ENCODE data around the gene FEN1. TPM values are rescaled to one million over a fixed set of nuclear protein-coding genes. Genes with fewer than 3 reads are reported as not detected.
A peak's percentile ranks its signal among the peaks of the same experiment; 100 is the strongest.

Gene FEN1
- total and polyA plus RNA-seq, 2 experiments from 2014 or later = 13.5 to 39.2 TPM

DNA sequence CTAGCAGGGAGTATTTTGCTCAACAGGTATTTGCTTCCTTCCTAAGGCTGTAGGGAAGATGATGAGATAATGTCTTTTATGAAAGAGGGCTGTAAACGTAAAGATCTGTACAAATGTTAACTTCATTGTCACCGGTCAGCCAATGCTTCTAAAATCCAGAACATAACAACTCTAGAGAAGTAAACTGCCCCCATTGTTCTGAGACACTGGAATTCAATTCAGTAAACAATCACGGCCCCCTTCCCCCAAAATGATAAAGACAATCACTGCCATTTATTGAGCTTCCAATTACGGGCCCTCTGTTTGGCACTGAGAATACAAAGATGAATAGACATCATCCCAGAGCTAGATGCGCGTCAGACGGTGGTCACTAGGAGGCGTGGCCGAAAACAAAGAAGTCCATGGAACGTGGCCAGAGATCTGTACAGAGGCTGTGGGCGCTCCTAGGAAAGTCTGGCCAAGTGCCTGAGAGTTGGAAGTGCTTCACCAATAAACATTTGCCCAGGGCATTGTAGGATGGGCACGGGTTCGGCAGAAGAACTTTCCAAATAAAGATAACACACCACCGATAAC, 888 bp upstream of the FEN1 start:
- no peak for TF ChIP-seq CTCF (IDR thresholded peaks at IDR 0.05; ENCODE audit: low read depth, low read length)
- Histone ChIP-seq H3K27me3 (no peaks in the 10 kb centered on the region), H3K36me3 (peaks cover 18% of the 10 kb centered on the region), H3K27ac (peak overlapping the region; percentile 91), H3K9me3 (ENCODE audit: low read depth) (no peaks in the 10 kb centered on the region), H3K4me1 (ENCODE audit: low read depth) (peaks cover 11% of the 10 kb centered on the region), H3K4me3 (peak overlapping the region; percentile 76)
- DNase-seq (ENCODE audit: low read depth in 1 of 2, low spot score in 1 of 2) = peak; percentile 84 to 96

DNA sequence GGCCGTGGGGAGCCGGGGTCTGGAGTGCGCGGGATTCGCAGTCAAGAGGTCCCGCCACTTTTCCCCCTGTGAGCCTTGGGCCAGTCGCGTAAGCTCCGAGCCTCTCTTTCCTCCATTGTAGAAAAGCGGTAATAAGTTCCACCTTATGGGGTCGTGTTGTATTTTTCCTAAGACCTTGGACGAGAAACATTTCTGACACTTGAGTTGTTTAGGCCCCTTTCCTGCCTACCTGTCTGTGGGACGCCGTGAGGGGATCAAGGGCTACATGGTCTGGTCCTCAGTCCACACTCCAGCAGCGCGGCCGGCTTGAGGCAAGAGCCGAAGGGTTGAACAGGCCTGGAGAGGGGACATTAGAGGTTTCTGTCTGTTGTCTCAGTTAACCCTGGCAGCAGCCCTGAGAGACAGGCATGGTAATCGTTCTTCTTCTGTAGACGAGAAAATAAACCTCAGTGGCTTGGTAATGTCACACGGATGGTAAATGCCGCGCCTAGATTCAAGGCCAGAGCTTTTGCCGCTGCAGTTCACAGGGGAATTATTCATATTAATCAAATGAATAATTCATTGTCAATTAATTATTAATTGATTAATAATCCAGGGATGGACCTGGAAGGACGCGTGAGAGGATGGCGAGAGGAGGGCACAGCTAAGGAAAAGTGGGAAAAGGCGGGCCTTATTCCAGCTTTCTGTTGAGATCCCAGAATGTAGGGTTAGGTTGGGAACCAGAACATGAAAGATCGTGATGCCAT, 545 bp downstream of the FEN1 start:
- Histone ChIP-seq H3K27me3 (no peaks in the 10 kb centered on the region), H3K4me1 (ENCODE audit: low read depth) (peaks cover 11% of the 10 kb centered on the region), H3K9me3 (ENCODE audit: low read depth) (no peaks in the 10 kb centered on the region), H3K4me3 (peak overlapping the region; percentile 76), H3K36me3 (peaks cover 13% of the 10 kb centered on the region), H3K27ac (peak overlapping the region; percentile 91)
- TF ChIP-seq CTCF (IDR thresholded peaks at IDR 0.05; ENCODE audit: low read depth, low read length) = no peak
- no peak for DNase-seq (ENCODE audit: low read depth in 1 of 2, low spot score in 1 of 2)

- DNase-seq (ENCODE audit: low read depth in 1 of 2, low spot score in 1 of 2) = no peak
- TF ChIP-seq CTCF (IDR thresholded peaks at IDR 0.05; ENCODE audit: low read depth, low read length) = no peak
- Histone ChIP-seq H3K9me3 (ENCODE audit: low read depth) (no peaks in the 10 kb centered on the region), H3K27me3 (no peaks in the 10 kb centered on the region), H3K27ac (no peak overlapping the region), H3K36me3 (peaks cover 12% of the 10 kb centered on the region), H3K4me1 (ENCODE audit: low read depth) (peaks cover 11% of the 10 kb centered on the region), H3K4me3 (peak overlapping the region; percentile 76)
Observed at GRCh38 chr11:61793829-61794204, 1.1 kb downstream of the FEN1 start.

DNA sequence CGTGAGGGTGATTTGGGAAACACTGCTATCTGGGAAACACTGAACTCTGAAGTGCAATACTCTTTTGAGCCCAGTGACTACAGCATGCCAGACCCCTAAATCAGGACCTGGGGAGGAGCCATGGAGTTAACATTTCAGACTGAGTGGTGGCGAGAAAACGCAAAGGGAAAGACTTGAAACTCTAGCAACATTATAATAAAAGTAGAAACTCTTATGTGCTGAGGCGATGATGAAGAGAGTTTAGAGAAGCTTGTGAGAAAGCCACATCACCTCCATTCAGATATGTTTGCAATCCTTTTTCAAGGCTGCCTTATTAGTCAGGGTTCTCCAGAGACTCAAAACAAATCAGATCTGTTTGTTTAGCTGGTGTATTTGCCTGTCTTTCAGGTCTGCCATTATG, 1.9 kb downstream of the FEN1 start:
- H3K4me3 ChIP-seq = no peak overlapping the region
- TF ChIP-seq CTCF (IDR thresholded peaks at IDR 0.05; ENCODE audit: low read depth, low read length) = no peak
- H3K36me3 ChIP-seq = peaks cover 4% of the 10 kb centered on the region
- no peaks in the 10 kb centered on the region for H3K9me3 ChIP-seq (ENCODE audit: low read depth)
- H3K4me1 ChIP-seq (ENCODE audit: low read depth) = peaks cover 11% of the 10 kb centered on the region
- no peak overlapping the region for H3K27ac ChIP-seq
- no peaks in the 10 kb centered on the region for H3K27me3 ChIP-seq
- no peak for DNase-seq (ENCODE audit: low read depth in 1 of 2, low spot score in 1 of 2)

DNA sequence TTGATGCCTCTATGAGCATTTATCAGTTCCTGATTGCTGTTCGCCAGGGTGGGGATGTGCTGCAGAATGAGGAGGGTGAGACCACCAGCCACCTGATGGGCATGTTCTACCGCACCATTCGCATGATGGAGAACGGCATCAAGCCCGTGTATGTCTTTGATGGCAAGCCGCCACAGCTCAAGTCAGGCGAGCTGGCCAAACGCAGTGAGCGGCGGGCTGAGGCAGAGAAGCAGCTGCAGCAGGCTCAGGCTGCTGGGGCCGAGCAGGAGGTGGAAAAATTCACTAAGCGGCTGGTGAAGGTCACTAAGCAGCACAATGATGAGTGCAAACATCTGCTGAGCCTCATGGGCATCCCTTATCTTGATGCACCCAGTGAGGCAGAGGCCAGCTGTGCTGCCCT, 2.7 kb downstream of the FEN1 start:
- no peak for TF ChIP-seq CTCF (IDR thresholded peaks at IDR 0.05; ENCODE audit: low read depth, low read length)
- no peaks in the 10 kb centered on the region for H3K36me3 ChIP-seq
- H3K4me1 ChIP-seq (ENCODE audit: low read depth) = peaks cover 11% of the 10 kb centered on the region
- H3K9me3 ChIP-seq (ENCODE audit: low read depth) = no peaks in the 10 kb centered on the region
- no peak overlapping the region for H3K4me3 ChIP-seq
- no peak for DNase-seq (ENCODE audit: low read depth in 1 of 2, low spot score in 1 of 2)
- no peaks in the 10 kb centered on the region for H3K27me3 ChIP-seq
- no peak overlapping the region for H3K27ac ChIP-seq

Measured in cardiac muscle cell (in vitro differentiated cells and primary cell).